ENCODE measurements around the gene SLC6A1.

The SLC6A1 gene

GRCh38 chr3:11037241-11037873 lies 44.8 kb downstream of the SLC6A1 start:
- Histone ChIP-seq H3K27me3 (ENCODE audit: low read length) (no peaks in the 10 kb centered on the region), H3K36me3 (ENCODE audit: low read length) (no peaks in the 10 kb centered on the region), H3F3A (ENCODE audit: insufficient read depth) (no peaks in the 10 kb centered on the region), H2AFZ (ENCODE audit: low read depth, low read length, severe bottlenecking) (no peak overlapping the region), H3K9ac (ENCODE audit: low read length) (no peak overlapping the region), H3K4me3 (ENCODE audit: insufficient read depth, low read length, poor library complexity, severe bottlenecking) (no peak overlapping the region), H3K4me2 (ENCODE audit: low read depth, low read length, poor library complexity, severe bottlenecking) (no peak overlapping the region), H3K27ac (ENCODE audit: low read depth, low read length) (no peak overlapping the region), H4K20me1 (ENCODE audit: low read depth, low read length) (no peaks in the 10 kb centered on the region), H3K9me2 (replicated peaks; ENCODE audit: insufficient read depth, low read length) (no peaks in the 10 kb centered on the region), H3K79me2 (ENCODE audit: insufficient read depth, low read length) (no peaks in the 10 kb centered on the region), H3K9me3 (ENCODE audit: insufficient read depth, low read length) (no peaks in the 10 kb centered on the region)
- TF ChIP-seq CTCF (IDR thresholded peaks at IDR 0.05; ENCODE audit: insufficient read depth, low read length, poor library complexity, severe bottlenecking): no peak
- TF ChIP-seq EZH2phosphoT487 (conservative IDR thresholded peaks at IDR 0.05; ENCODE audit: low read length): no peak

GRCh38 chr3:11037976-11038375 lies 45.4 kb downstream of the SLC6A1 start:
- Histone ChIP-seq H3K9me3 (ENCODE audit: insufficient read depth, low read length) (no peaks in the 10 kb centered on the region), H3K79me2 (ENCODE audit: insufficient read depth, low read length) (no peaks in the 10 kb centered on the region), H3K36me3 (ENCODE audit: low read length) (no peaks in the 10 kb centered on the region), H3K9ac (ENCODE audit: low read length) (no peak overlapping the region), H3K27me3 (ENCODE audit: low read length) (no peaks in the 10 kb centered on the region), H3K4me3 (ENCODE audit: insufficient read depth, low read length, poor library complexity, severe bottlenecking) (no peak overlapping the region), H2AFZ (ENCODE audit: low read depth, low read length, severe bottlenecking) (no peak overlapping the region), H3F3A (ENCODE audit: insufficient read depth) (no peaks in the 10 kb centered on the region), H3K9me2 (replicated peaks; ENCODE audit: insufficient read depth, low read length) (no peaks in the 10 kb centered on the region), H3K4me2 (ENCODE audit: low read depth, low read length, poor library complexity, severe bottlenecking) (no peak overlapping the region), H3K27ac (ENCODE audit: low read depth, low read length) (no peak overlapping the region), H4K20me1 (ENCODE audit: low read depth, low read length) (no peaks in the 10 kb centered on the region)
- TF ChIP-seq CTCF (IDR thresholded peaks at IDR 0.05; ENCODE audit: insufficient read depth, low read length, poor library complexity, severe bottlenecking) (no peak), EZH2phosphoT487 (conservative IDR thresholded peaks at IDR 0.05; ENCODE audit: low read length) (no peak)

- Histone ChIP-seq H4K20me1 (ENCODE audit: low read depth, low read length) (no peaks in the 10 kb centered on the region), H3K36me3 (ENCODE audit: low read length) (no peaks in the 10 kb centered on the region), H3K27me3 (ENCODE audit: low read length) (no peaks in the 10 kb centered on the region), H3K9me2 (replicated peaks; ENCODE audit: insufficient read depth, low read length) (no peaks in the 10 kb centered on the region), H2AFZ (ENCODE audit: low read depth, low read length, severe bottlenecking) (no peak overlapping the region), H3K4me2 (ENCODE audit: low read depth, low read length, poor library complexity, severe bottlenecking) (no peak overlapping the region), H3K9ac (ENCODE audit: low read length) (no peak overlapping the region), H3K9me3 (ENCODE audit: insufficient read depth, low read length) (no peaks in the 10 kb centered on the region), H3F3A (ENCODE audit: insufficient read depth) (no peaks in the 10 kb centered on the region), H3K4me3 (ENCODE audit: insufficient read depth, low read length, poor library complexity, severe bottlenecking) (no peak overlapping the region), H3K27ac (ENCODE audit: low read depth, low read length) (no peak overlapping the region), H3K79me2 (ENCODE audit: insufficient read depth, low read length) (no peaks in the 10 kb centered on the region)
- TF ChIP-seq EZH2phosphoT487 (conservative IDR thresholded peaks at IDR 0.05; ENCODE audit: low read length): no peak
- no peak for TF ChIP-seq CTCF (IDR thresholded peaks at IDR 0.05; ENCODE audit: insufficient read depth, low read length, poor library complexity, severe bottlenecking)
Observed at GRCh38 chr3:11045536-11045935, 53.0 kb downstream of the SLC6A1 start.

Data from SU-DHL-6 (cell line).